Parathyroid adenoma (tissue), 2 donors: ENCODE results near the gene REG3A.

ENCODE experiments used
- H2AFZ ChIP-seq: fragments of 300-600 bp; sonication (generic); one replicate; pipeline ENCODE4 v1.7.0; 2017; ENCODE audit warnings: antibody characterized with exemption, mild to moderate bottlenecking
- H3K27ac ChIP-seq: fragments of 300-600 bp; sonication (generic); one replicate; pipeline ENCODE4 v1.7.0; 2017
- H3K27me3 ChIP-seq: fragments of 300-600 bp; sonication (generic); one replicate; pipeline ENCODE4 v1.7.0; 2017; ENCODE audit warnings: low read length; ENCODE audit not compliant: control insufficient read depth, insufficient read depth
- H3K36me3 ChIP-seq: fragments of 300-600 bp; sonication (generic); one replicate; pipeline ENCODE4 v1.7.0; 2017; ENCODE audit warnings: low read length; ENCODE audit not compliant: control insufficient read depth, insufficient read depth
- H3K4me1 ChIP-seq: fragments of 300-600 bp; sonication (generic); one replicate; pipeline ENCODE4 v1.7.0; 2017; ENCODE audit warnings: control low read depth
- H3K4me2 ChIP-seq: fragments of 300-600 bp; sonication (generic); one replicate; pipeline ENCODE4 v1.7.0; 2017; ENCODE audit warnings: low read length
- H3K4me3 ChIP-seq: fragments of 300-600 bp; sonication (generic); one replicate; pipeline ENCODE4 v1.7.0; 2017; ENCODE audit warnings: low read depth, low read length
- H3K79me2 ChIP-seq: fragments of 300-600 bp; sonication (generic); one replicate; pipeline ENCODE4 v1.7.0; 2017; ENCODE audit warnings: control low read depth
- H3K9ac ChIP-seq: fragments of 300-600 bp; sonication (generic); one replicate; pipeline ENCODE4 v1.7.0; 2017; ENCODE audit warnings: mild to moderate bottlenecking
- H3K9me3 ChIP-seq: fragments of 300-600 bp; sonication (generic); one replicate; pipeline ENCODE4 v1.7.0; 2017; ENCODE audit warnings: low read length; ENCODE audit not compliant: control insufficient read depth
- CTCF ChIP-seq: fragments of 300-600 bp; sonication (generic); IDR thresholded peaks from one replicate; pipeline ENCODE4 v1.7.0; 2017; ENCODE audit warnings: antibody characterized with exemption, mild to moderate bottlenecking
- donor health status: primary hyperparathyroidism.

REG3A gene

DNA sequence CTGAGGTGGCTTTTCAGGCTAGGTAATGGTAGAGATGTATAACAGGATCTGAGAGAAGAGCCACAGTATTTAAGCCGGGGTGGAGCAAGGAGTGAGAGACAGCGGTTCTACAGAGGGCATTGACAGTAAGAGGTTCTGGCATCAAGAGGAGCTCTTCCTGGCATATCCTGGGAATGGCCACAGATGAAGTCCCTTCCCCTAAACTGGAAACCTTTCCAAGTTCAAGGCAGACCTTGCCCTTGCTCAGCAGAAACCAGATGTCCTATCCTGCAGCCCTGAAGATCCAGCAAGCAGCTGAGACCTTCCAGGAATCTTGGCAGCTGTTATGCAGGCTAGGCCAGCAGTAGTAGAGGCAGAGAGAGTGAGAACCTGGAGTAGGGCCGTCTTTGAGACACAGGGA lies 21.2 kb downstream of the REG3A start:
- no peaks in the 10 kb centered on the region for H3K79me2 ChIP-seq
- H3K27ac ChIP-seq = no peak overlapping the region
- peak overlapping the region; percentile 61 for H2AFZ ChIP-seq
- no peak for TF ChIP-seq CTCF
- no peak overlapping the region for H3K4me3 ChIP-seq
- H3K9me3 ChIP-seq = no peaks in the 10 kb centered on the region
- H3K36me3 ChIP-seq = no peaks in the 10 kb centered on the region
- no peak overlapping the region for H3K4me2 ChIP-seq
- no peaks in the 10 kb centered on the region for H3K27me3 ChIP-seq
- no peak overlapping the region for H3K9ac ChIP-seq
- peaks cover 3% of the 10 kb centered on the region for H3K4me1 ChIP-seq

GRCh38 chr2:79131687-79132086 lies 27.9 kb downstream of the REG3A start:
- Histone ChIP-seq H3K27ac (no peak overlapping the region), H3K79me2 (no peaks in the 10 kb centered on the region), H3K9me3 (no peaks in the 10 kb centered on the region), H3K27me3 (no peaks in the 10 kb centered on the region), H3K4me2 (no peak overlapping the region), H3K4me3 (no peak overlapping the region), H3K4me1 (peaks cover 8% of the 10 kb centered on the region), H2AFZ (peak overlapping the region; percentile 38), H3K9ac (no peak overlapping the region), H3K36me3 (no peaks in the 10 kb centered on the region)
- peak; percentile 31 for TF ChIP-seq CTCF

- Histone ChIP-seq H3K27ac (no peak overlapping the region), H2AFZ (no peak overlapping the region), H3K4me2 (no peak overlapping the region), H3K9me3 (no peaks in the 10 kb centered on the region), H3K4me1 (peaks cover 8% of the 10 kb centered on the region), H3K27me3 (no peaks in the 10 kb centered on the region), H3K4me3 (no peak overlapping the region), H3K36me3 (no peaks in the 10 kb centered on the region), H3K9ac (no peak overlapping the region), H3K79me2 (no peaks in the 10 kb centered on the region)
- TF ChIP-seq CTCF = no peak
These were observed 29.7 kb downstream of the REG3A start for GRCh38 chr2:79129804-79130203.

GRCh38 chr2:79129260-79129659 lies 30.3 kb downstream of the REG3A start:
- H3K27me3 ChIP-seq = no peaks in the 10 kb centered on the region
- H3K79me2 ChIP-seq = no peaks in the 10 kb centered on the region
- H3K4me1 ChIP-seq = peaks cover 8% of the 10 kb centered on the region
- H3K4me3 ChIP-seq = no peak overlapping the region
- H3K27ac ChIP-seq = no peak overlapping the region
- TF ChIP-seq CTCF = no peak
- H2AFZ ChIP-seq = peak overlapping the region; percentile 23
- H3K9me3 ChIP-seq = no peaks in the 10 kb centered on the region
- H3K36me3 ChIP-seq = no peaks in the 10 kb centered on the region
- no peak overlapping the region for H3K9ac ChIP-seq
- no peak overlapping the region for H3K4me2 ChIP-seq

DNA sequence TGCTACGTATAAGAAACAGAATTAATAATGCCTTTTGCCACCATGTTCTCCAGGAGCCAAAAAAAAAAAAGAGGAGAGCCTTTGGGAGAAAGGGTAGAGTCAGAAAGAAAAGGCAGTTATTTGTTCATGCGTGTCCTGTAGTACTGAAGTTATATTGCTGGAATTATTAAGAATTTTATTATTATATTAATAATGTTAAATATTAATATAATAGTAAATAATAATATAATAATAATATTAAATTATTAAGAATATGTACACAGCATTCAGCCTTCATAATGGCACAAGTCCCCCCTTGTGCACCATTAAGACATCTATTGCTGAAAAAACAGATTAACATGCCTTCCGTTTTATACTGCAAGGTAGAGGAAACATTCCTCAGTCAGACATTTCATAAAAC lies 31.1 kb downstream of the REG3A start:
- Histone ChIP-seq H3K9ac (no peak overlapping the region), H3K4me1 (peaks cover 8% of the 10 kb centered on the region), H3K27ac (no peak overlapping the region), H3K9me3 (no peaks in the 10 kb centered on the region), H3K4me3 (no peak overlapping the region), H3K36me3 (no peaks in the 10 kb centered on the region), H3K79me2 (no peaks in the 10 kb centered on the region), H2AFZ (no peak overlapping the region), H3K4me2 (no peak overlapping the region), H3K27me3 (no peaks in the 10 kb centered on the region)
- no peak for TF ChIP-seq CTCF
